Measurements from ENCODE around the gene ITPKB.

The ITPKB gene

GRCh38 chr1:226678701-226679100, 60.4 kb downstream of the ITPKB start:
- H3K9ac ChIP-seq (ENCODE audit: low read length) = peak overlapping the region; percentile 57; the same call in 1 of the 2 replicates
- H3F3A ChIP-seq (ENCODE audit: insufficient read depth, low read length) = peaks cover 8% of the 10 kb centered on the region; the same call in 1 of the 2 replicates
- peak overlapping the region; percentile 100 for H3K27ac ChIP-seq (ENCODE audit: low read depth, low read length, poor library complexity, severe bottlenecking)
- no peaks in the 10 kb centered on the region for H3K27me3 ChIP-seq (ENCODE audit: insufficient read depth, low read length)
- H3K4me3 ChIP-seq (ENCODE audit: low read depth, low read length, poor library complexity, severe bottlenecking) = no peak overlapping the region
- H3K4me1 ChIP-seq (ENCODE audit: insufficient read depth, low read length, severe bottlenecking) = no peaks in the 10 kb centered on the region
- H3K4me2 ChIP-seq (ENCODE audit: low read length) = peak overlapping the region; percentile 90
- H3K9me2 ChIP-seq (ENCODE audit: low read depth, low read length) = no peaks in the 10 kb centered on the region
- H4K20me1 ChIP-seq (ENCODE audit: insufficient read depth, low read length) = no peaks in the 10 kb centered on the region
- no peak overlapping the region for H2AFZ ChIP-seq (ENCODE audit: low read length)
- TF ChIP-seq EZH2 (IDR thresholded peaks at IDR 0.05; ENCODE audit: borderline replicate concordance, low read length) (no peak), CTCF (IDR thresholded peaks at IDR 0.05; ENCODE audit: low read length) (no peak)
- H3K79me2 ChIP-seq (ENCODE audit: insufficient read depth, low read length) = peaks cover 3% of the 10 kb centered on the region; the same call in 1 of the 2 replicates
- H3K36me3 ChIP-seq (ENCODE audit: insufficient read depth, low read length) = peaks cover 3% of the 10 kb centered on the region
- H3K9me3 ChIP-seq (ENCODE audit: low read length) = no peaks in the 10 kb centered on the region

- peak overlapping the region; percentile 100 for H3K27ac ChIP-seq (ENCODE audit: low read depth, low read length, poor library complexity, severe bottlenecking)
Measured at GRCh38 chr1:226678251-226678650, 60.8 kb downstream of the ITPKB start.

GRCh38 chr1:226677027-226678020, 61.8 kb downstream of the ITPKB start:
- Histone ChIP-seq H3K9me2 (ENCODE audit: low read depth, low read length) (no peaks in the 10 kb centered on the region), H3F3A (ENCODE audit: insufficient read depth, low read length) (peaks cover 8% of the 10 kb centered on the region; the same call in 1 of the 2 replicates), H3K9me3 (ENCODE audit: low read length) (no peaks in the 10 kb centered on the region), H3K27me3 (ENCODE audit: insufficient read depth, low read length) (no peaks in the 10 kb centered on the region), H3K79me2 (ENCODE audit: insufficient read depth, low read length) (peaks cover 7% of the 10 kb centered on the region; the same call in 1 of the 2 replicates), H3K36me3 (ENCODE audit: insufficient read depth, low read length) (peaks cover 17% of the 10 kb centered on the region), H4K20me1 (ENCODE audit: insufficient read depth, low read length) (no peaks in the 10 kb centered on the region), H3K4me1 (ENCODE audit: insufficient read depth, low read length, severe bottlenecking) (no peaks in the 10 kb centered on the region), H2AFZ (ENCODE audit: low read length) (no peak overlapping the region), H3K9ac (ENCODE audit: low read length) (peak overlapping the region; percentile 61), H3K4me3 (ENCODE audit: low read depth, low read length, poor library complexity, severe bottlenecking) (peak overlapping the region; percentile 61), H3K4me2 (ENCODE audit: low read length) (peak overlapping the region; percentile 90), H3K27ac (ENCODE audit: low read depth, low read length, poor library complexity, severe bottlenecking) (peak overlapping the region; percentile 100)
- no peak for TF ChIP-seq CTCF (IDR thresholded peaks at IDR 0.05; ENCODE audit: low read length)
- no peak for TF ChIP-seq EZH2 (IDR thresholded peaks at IDR 0.05; ENCODE audit: borderline replicate concordance, low read length)

More at GRCh38 chr1:226678251-226678650, 60.8 kb downstream of the ITPKB start:
- H3K4me3 ChIP-seq (ENCODE audit: low read depth, low read length, poor library complexity, severe bottlenecking) = no peak overlapping the region
- H3K79me2 ChIP-seq (ENCODE audit: insufficient read depth, low read length) = peaks cover 7% of the 10 kb centered on the region; the same call in 1 of the 2 replicates
- no peaks in the 10 kb centered on the region for H4K20me1 ChIP-seq (ENCODE audit: insufficient read depth, low read length)
- no peaks in the 10 kb centered on the region for H3K27me3 ChIP-seq (ENCODE audit: insufficient read depth, low read length)
- no peaks in the 10 kb centered on the region for H3K4me1 ChIP-seq (ENCODE audit: insufficient read depth, low read length, severe bottlenecking)
- TF ChIP-seq EZH2 (IDR thresholded peaks at IDR 0.05; ENCODE audit: borderline replicate concordance, low read length) (no peak), CTCF (IDR thresholded peaks at IDR 0.05; ENCODE audit: low read length) (no peak)
- peak overlapping the region; percentile 90; the same call in 1 of the 2 replicates for H3K4me2 ChIP-seq (ENCODE audit: low read length)
- no peak overlapping the region for H2AFZ ChIP-seq (ENCODE audit: low read length)
- no peaks in the 10 kb centered on the region for H3K9me2 ChIP-seq (ENCODE audit: low read depth, low read length)
- H3F3A ChIP-seq (ENCODE audit: insufficient read depth, low read length) = peaks cover 8% of the 10 kb centered on the region; the same call in 1 of the 2 replicates
- H3K36me3 ChIP-seq (ENCODE audit: insufficient read depth, low read length) = peaks cover 8% of the 10 kb centered on the region
- H3K9ac ChIP-seq (ENCODE audit: low read length) = peak overlapping the region; percentile 57; the same call in 1 of the 2 replicates
- H3K9me3 ChIP-seq (ENCODE audit: low read length) = no peaks in the 10 kb centered on the region
